T-helper 17 cell (primary cell): Measurements from ENCODE around the gene PRDM2. TPM values are rescaled to one million over a fixed set of nuclear protein-coding genes. Genes with fewer than 3 reads are reported as not detected.

Experiments
- ATAC-seq: fragments of 150-1000 bp; cut with Tn5 transposase; 2 replicates; pipeline ENCODE4 v1.10.0; 2021; ENCODE audit warnings: mild to moderate bottlenecking, moderate library complexity
- DNase-seq, 3 donors: peaks; one replicate each; pipeline versions ENCODE4 v3.0.0 to v3.0.0-alpha.2; 2020 to 2021
- H3K9me3 ChIP-seq: one replicate; pipeline ENCODE4 v1.7.0; 2013; ENCODE audit warnings: low read length, mild to moderate bottlenecking; ENCODE audit not compliant: control insufficient read depth, poor library complexity, severe bottlenecking
- H3K27ac Mint-ChIP-seq: one replicate; pipeline ENCODE4 v1.8.0; 2022; ENCODE audit warnings: mild to moderate bottlenecking, moderate library complexity, mixed read lengths
- H3K27me3 Mint-ChIP-seq: one replicate; pipeline ENCODE4 v1.8.0; 2022; ENCODE audit warnings: mixed read lengths
- H3K36me3 Mint-ChIP-seq: one replicate; pipeline ENCODE4 v1.8.0; 2022; ENCODE audit warnings: low read depth, mixed read lengths
- H3K4me1 Mint-ChIP-seq: one replicate; pipeline ENCODE4 v1.8.0; 2022; ENCODE audit warnings: mild to moderate bottlenecking, mixed read lengths
- H3K4me3 Mint-ChIP-seq: one replicate; pipeline ENCODE4 v1.8.0; 2022; ENCODE audit warnings: mild to moderate bottlenecking, moderate library complexity, mixed read lengths
- total RNA-seq, 4 donors: library from RNA in 2 of 4; stranded (reverse) in 2 of 4; gene quantifications; one replicate each; pipeline ENCODE4 v1.2.3 and lab custom pipeline; 2022 to 2026

PRDM2 gene
- total RNA-seq, 2 donors from 2014 or later, result 173 to 181 TPM

DNA sequence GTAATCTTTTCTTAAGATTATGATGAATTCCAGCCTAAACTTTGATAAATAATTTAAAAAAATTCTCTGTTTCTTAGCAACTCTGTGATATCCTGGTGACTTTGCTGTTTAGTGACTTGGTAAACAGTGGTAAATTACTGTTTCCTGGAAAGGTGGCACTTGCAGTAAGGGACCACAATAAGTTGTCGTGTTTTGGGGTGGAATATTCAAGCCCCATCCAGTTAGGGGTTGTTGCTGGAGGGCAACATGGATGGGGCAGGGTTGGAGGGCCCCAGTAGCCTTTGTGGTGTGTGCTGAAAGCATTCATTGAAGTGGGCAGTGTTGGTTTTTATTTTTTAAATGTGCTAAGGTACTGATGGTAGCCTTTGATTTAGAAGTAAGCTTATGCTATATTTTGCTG lies 30.3 kb downstream of the PRDM2 start:
- DNase-seq, result no peak
- H3K27ac Mint-ChIP-seq, result peak overlapping the region; percentile 98
- no peaks in the 10 kb centered on the region for H3K9me3 ChIP-seq
- H3K4me3 Mint-ChIP-seq, result peak overlapping the region; percentile 85
- H3K36me3 Mint-ChIP-seq, result no peaks in the 10 kb centered on the region
- H3K4me1 Mint-ChIP-seq, result peaks cover 59% of the 10 kb centered on the region
- no peaks in the 10 kb centered on the region for H3K27me3 Mint-ChIP-seq
- ATAC-seq, result peak; percentile 6

DNA sequence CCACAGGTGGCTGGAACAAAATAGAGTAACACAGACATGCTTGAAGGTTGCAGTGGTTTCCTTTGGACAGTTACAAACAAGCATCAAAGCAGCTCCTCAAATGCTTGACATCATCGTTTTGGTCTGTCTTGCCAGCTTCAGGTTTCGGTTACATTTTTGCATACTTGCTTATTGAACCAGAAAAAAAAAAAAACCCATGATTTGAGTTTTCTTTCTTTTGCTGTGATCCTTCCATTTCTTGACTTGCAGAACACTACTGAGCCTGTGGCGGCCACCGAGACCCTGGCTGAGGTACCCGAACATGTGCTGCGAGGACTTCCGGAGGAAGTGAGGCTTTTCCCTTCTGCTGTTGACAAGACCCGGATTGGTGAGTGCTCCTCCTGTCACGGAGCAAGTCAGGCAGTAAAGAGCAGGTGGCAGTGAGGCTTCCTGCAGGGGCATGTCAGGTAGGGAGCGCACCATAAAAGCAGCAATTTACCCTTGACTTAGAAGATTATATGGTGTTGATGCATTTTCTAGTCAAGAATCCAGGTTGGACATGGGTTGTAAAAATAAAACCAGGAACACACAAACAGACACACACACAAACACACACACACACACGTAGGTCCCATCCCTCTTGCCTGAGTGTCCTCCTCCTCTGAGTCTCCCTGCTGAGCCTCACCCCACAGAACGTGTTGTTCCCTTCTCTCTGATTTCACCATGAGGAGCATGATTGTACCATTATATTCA lies 30.9 kb downstream of the PRDM2 start:
- ATAC-seq (peak; percentile 93), DNase-seq (peak; percentile 59 to 75 (median 69))
- peak overlapping the region; percentile 98 for H3K27ac Mint-ChIP-seq
- no peaks in the 10 kb centered on the region for H3K9me3 ChIP-seq
- peak overlapping the region; percentile 85 for H3K4me3 Mint-ChIP-seq
- H3K36me3 Mint-ChIP-seq, result peaks cover 2% of the 10 kb centered on the region
- H3K27me3 Mint-ChIP-seq, result no peaks in the 10 kb centered on the region
- H3K4me1 Mint-ChIP-seq, result peaks cover 59% of the 10 kb centered on the region

GRCh38 chr1:13731897-13732296 lies 31.9 kb downstream of the PRDM2 start:
- Mint-ChIP-seq H3K4me3 (peak overlapping the region; percentile 5), H3K27ac (peak overlapping the region; percentile 98), H3K36me3 (peaks cover 2% of the 10 kb centered on the region), H3K27me3 (no peaks in the 10 kb centered on the region), H3K4me1 (peaks cover 54% of the 10 kb centered on the region)
- no peak for ATAC-seq
- no peaks in the 10 kb centered on the region for H3K9me3 ChIP-seq
- no peak for DNase-seq

DNA sequence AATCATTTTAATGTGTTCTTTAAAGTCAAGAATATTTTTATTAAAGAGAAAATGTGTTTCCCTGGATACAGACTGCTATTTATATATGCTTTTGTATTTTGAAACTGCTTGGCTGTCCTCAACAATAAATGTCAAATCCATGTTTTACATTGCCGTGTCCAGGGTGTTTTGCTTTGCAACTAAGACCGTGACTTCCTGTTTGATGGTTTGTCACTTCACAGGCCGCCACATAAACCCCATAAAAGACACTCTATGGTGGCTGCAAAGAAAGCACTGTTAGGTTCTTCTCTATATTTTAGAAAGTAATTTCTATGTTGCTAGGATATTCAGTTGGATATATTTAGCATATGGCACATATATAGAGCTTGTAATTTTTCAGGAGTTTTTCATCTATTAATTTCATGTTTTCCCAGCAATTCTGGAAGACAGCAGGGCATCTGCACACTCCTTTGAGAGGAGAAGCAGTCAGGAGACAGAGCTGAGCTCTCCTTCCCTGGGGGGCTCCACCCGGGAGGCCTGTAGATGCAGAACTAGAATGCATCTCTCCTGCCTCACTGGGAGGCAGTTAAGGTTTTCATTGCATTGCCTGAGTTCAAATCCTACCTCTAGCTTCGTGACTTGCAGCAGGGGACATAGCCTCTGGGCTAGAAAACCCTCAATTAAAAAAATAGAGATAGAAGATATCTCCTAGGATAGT lies 33.1 kb downstream of the PRDM2 start:
- peak overlapping the region; percentile 66 for H3K4me3 Mint-ChIP-seq
- DNase-seq (no peak), ATAC-seq (peak; percentile 20)
- H3K9me3 ChIP-seq, result no peaks in the 10 kb centered on the region
- no peaks in the 10 kb centered on the region for H3K27me3 Mint-ChIP-seq
- H3K27ac Mint-ChIP-seq, result peak overlapping the region; percentile 98
- H3K36me3 Mint-ChIP-seq, result peaks cover 2% of the 10 kb centered on the region
- H3K4me1 Mint-ChIP-seq, result peaks cover 52% of the 10 kb centered on the region

- peaks cover 2% of the 10 kb centered on the region for H3K36me3 Mint-ChIP-seq
- H3K9me3 ChIP-seq, result no peaks in the 10 kb centered on the region
- peaks cover 52% of the 10 kb centered on the region for H3K4me1 Mint-ChIP-seq
- no peak for ATAC-seq
- DNase-seq, result no peak
- peak overlapping the region; percentile 66 for H3K4me3 Mint-ChIP-seq
- H3K27me3 Mint-ChIP-seq, result no peaks in the 10 kb centered on the region
- H3K27ac Mint-ChIP-seq, result peak overlapping the region; percentile 98
These were observed 33.7 kb downstream of the PRDM2 start for GRCh38 chr1:13733711-13734110.

DNA sequence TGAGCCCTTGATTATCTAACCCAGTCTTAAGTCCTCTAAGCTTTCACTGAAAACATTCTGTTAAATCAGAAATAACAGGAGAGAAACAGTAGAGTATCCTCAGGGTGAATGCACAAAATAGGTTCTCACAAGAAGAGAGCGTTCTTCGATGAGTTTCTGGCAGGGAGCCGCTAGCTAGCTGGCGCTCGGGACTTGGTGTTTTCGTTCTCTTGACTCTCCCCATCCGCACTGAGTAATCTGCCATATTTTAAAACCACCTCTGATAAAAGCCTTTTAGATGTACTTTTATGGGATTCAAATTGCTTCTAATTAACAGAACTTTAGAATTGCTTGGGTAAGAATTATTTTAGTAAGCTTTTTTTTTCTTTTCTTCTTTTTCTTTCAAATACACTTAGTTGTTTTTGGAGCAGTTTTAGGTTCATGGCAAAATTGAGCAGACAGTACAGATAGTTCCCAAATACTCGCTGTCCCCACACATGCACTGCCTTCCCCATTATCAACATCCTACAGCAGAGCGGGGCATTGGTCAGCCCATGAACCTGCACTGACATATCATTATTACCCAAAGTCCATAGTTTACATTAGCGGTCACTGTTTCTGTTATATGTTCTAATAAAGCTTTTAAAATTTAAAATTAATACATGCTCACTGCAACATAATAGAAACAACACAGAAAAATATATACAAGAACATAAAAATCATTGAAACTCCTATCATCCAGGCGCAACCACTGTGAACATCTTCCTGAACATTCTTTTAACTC lies 35.4 kb downstream of the PRDM2 start:
- Mint-ChIP-seq H3K4me3 (no peak overlapping the region), H3K27ac (peak overlapping the region; percentile 98), H3K27me3 (no peaks in the 10 kb centered on the region), H3K4me1 (peaks cover 46% of the 10 kb centered on the region), H3K36me3 (peaks cover 2% of the 10 kb centered on the region)
- DNase-seq (no peak), ATAC-seq (no peak)
- H3K9me3 ChIP-seq, result no peaks in the 10 kb centered on the region

DNA sequence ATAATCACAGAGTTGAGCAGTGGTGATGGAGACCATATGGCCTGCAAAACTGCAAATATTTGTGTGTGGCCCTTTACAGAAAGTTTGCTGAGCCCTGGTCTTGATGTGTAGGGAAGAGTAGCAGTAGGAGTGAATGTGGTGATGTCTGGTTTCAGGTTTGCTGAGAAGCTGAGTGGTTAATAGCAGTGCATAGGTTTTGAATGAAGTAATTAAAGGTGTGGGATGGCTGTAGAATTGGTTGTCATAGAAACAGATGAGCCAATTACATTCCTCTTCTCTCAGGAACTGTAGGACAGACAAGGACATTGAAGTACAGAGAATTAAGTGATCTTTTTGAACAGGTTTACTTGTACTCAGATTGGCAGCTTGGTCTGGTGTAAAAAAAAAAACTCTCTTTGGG lies 37.4 kb downstream of the PRDM2 start:
- no peaks in the 10 kb centered on the region for H3K9me3 ChIP-seq
- H3K27ac Mint-ChIP-seq, result peak overlapping the region; percentile 34
- no peak for DNase-seq
- H3K4me3 Mint-ChIP-seq, result peak overlapping the region; percentile 21
- H3K36me3 Mint-ChIP-seq, result peaks cover 2% of the 10 kb centered on the region
- H3K4me1 Mint-ChIP-seq, result peaks cover 33% of the 10 kb centered on the region
- ATAC-seq, result peak; percentile 29
- no peaks in the 10 kb centered on the region for H3K27me3 Mint-ChIP-seq

DNA sequence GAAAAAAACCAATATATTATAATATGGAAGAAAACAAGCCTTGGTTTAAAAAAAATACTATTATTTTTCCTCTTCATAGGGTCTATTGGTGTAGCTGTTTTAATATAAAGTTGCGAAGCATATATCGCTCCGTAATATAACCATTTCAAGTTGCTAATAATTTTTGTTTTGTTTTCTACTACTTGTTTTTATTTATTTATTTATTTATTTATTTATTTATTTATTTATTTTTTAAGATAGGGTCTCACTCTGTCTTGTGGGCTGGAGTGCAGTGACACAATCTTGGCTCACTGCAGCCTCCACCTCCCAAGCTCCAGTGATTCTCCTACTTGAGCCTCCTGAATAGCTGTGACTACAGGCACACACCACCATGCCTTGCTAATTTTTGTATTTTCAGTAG lies 46.4 kb downstream of the PRDM2 start:
- no peak overlapping the region for H3K4me3 Mint-ChIP-seq
- DNase-seq (no peak), ATAC-seq (no peak)
- no peak overlapping the region for H3K27ac Mint-ChIP-seq
- H3K36me3 Mint-ChIP-seq, result peaks cover 9% of the 10 kb centered on the region
- peaks cover 27% of the 10 kb centered on the region for H3K4me1 Mint-ChIP-seq
- no peaks in the 10 kb centered on the region for H3K9me3 ChIP-seq
- H3K27me3 Mint-ChIP-seq, result no peaks in the 10 kb centered on the region

DNA sequence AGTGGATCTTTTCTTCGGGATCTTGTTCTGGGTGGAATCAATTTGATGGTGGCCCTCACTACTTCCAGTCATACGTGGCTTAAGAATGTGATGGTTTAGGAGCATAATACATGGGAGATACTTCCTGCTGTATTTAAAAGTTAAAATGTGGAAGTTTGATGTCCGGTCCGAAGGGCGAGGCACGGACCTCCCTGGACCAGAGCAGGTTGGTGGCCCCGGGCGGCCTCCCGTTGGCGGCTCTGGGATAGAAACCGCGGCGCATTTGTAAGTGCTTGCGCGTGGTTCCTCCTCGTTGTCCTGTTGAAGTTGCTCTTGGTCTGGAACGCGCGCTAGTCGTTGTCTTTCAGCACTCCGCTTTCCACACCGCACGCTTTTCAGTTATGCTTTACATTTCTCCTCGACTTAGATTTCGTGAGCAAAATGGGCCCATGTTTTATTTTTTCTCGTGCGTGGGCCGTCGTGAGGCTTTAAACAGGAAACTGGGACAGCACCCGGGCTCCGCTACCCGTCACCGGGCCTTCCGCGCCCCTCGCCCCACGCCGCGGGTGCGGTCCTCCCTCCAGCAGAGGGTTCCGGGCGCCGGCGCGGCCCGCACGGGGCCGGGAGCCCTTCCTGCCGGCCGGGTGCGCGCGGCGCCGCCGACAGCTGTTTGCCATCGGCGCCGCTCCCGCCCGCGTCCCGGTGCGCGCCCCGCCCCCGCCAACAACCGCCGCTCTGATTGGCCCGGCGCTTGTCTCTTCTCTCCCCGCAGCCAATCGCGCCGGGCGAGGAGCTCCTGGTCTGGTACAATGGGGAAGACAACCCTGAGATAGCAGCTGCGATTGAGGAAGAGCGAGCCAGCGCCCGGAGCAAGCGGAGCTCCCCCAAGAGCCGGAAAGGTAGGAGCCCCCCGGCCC lies 48.9 kb downstream of the PRDM2 start:
- ATAC-seq (peak; percentile 90), DNase-seq (peak; percentile 94 to 97 (median 96))
- peak overlapping the region; percentile 96 for H3K27ac Mint-ChIP-seq
- peak overlapping the region; percentile 97 for H3K4me3 Mint-ChIP-seq
- H3K36me3 Mint-ChIP-seq, result peaks cover 11% of the 10 kb centered on the region
- H3K9me3 ChIP-seq, result no peaks in the 10 kb centered on the region
- no peaks in the 10 kb centered on the region for H3K27me3 Mint-ChIP-seq
- H3K4me1 Mint-ChIP-seq, result peaks cover 46% of the 10 kb centered on the region

GRCh38 chr1:13749543-13750341 lies 49.8 kb downstream of the PRDM2 start:
- peak overlapping the region; percentile 96 for H3K27ac Mint-ChIP-seq
- H3K4me3 Mint-ChIP-seq, result peak overlapping the region; percentile 97
- peak in 1 of 3 donors; percentile 19 for DNase-seq
- peak; percentile 21 for ATAC-seq
- peaks cover 10% of the 10 kb centered on the region for H3K36me3 Mint-ChIP-seq
- H3K27me3 Mint-ChIP-seq, result no peaks in the 10 kb centered on the region
- H3K4me1 Mint-ChIP-seq, result peaks cover 51% of the 10 kb centered on the region
- no peaks in the 10 kb centered on the region for H3K9me3 ChIP-seq

DNA sequence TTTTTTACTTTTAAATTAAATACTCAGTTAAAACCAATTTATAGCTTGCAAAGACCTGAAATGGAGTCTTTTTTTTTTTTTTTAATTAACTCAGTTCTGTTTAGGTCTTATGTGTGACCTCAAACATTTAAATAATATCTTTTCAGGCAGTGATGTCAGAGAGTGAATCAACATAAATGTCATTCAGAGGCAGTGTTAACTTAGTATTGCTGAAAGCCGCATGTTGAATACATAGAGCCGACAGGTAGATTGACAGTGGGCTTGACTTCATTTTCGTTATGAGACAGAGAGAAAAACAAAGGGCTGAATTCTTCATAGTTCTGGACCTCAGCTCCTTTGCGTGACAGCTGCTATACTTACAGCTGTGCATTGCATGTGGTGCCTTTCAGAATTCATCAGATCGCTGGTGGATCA lies 51.5 kb downstream of the PRDM2 start:
- H3K9me3 ChIP-seq, result no peaks in the 10 kb centered on the region
- no peak overlapping the region for H3K27ac Mint-ChIP-seq

GRCh38 chr1:13751985-13752384 lies 52.0 kb downstream of the PRDM2 start:
- no peaks in the 10 kb centered on the region for H3K9me3 ChIP-seq
- peaks cover 56% of the 10 kb centered on the region for H3K4me1 Mint-ChIP-seq
- no peak for ATAC-seq
- DNase-seq, result no peak
- H3K4me3 Mint-ChIP-seq, result peak overlapping the region; percentile 66
- peaks cover 10% of the 10 kb centered on the region for H3K36me3 Mint-ChIP-seq
- no peak overlapping the region for H3K27ac Mint-ChIP-seq
- no peaks in the 10 kb centered on the region for H3K27me3 Mint-ChIP-seq

More for the DNA sequence above, 51.5 kb downstream of the PRDM2 start:
- no peaks in the 10 kb centered on the region for H3K27me3 Mint-ChIP-seq
- H3K36me3 Mint-ChIP-seq, result peaks cover 10% of the 10 kb centered on the region
- H3K4me3 Mint-ChIP-seq, result peak overlapping the region; percentile 45
- no peak for DNase-seq
- no peak for ATAC-seq
- H3K4me1 Mint-ChIP-seq, result peaks cover 52% of the 10 kb centered on the region
